Measurements from ENCODE around the gene ZZZ3.
"Not testable (repeated sequence)": the region's sequence is repeated elsewhere in the genome, so short reads cannot be mapped to it uniquely, and the experiment has no call there.

The ZZZ3 gene

DNA sequence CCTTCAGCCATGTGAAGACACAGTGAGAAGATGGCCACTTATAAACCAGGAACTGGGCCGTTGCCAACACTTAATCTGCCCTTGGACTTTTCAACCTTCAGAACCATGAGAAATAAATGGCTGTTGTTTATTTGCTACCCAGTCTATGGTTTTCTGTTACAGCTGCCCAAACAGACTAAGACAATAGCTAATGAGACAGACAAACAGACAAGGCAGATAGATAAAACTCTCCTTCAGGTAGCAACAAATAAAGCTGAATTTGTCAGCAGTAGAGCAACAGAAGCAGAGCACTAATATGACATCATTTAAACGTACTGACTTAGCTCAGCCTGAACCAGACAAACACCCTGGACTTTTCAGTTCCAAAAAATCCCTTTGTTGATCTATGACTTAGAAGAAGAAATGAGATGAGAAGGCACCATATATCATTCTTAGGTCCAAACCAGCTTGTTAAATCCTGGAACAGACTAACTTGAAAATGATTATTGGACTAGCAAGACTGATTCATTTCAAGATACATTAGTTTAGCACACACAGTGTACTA lies 27.0 kb downstream of the ZZZ3 start:
- peak in 1 of 2 donors; percentile 24 for DNase-seq (ENCODE audit: low read depth in 2 of 2)
- H3K4me3 ChIP-seq (replicated peaks in 1 of 2; ENCODE audit: low read depth in 2 of 2, low read length in 2 of 2) = no peak overlapping the region

DNA sequence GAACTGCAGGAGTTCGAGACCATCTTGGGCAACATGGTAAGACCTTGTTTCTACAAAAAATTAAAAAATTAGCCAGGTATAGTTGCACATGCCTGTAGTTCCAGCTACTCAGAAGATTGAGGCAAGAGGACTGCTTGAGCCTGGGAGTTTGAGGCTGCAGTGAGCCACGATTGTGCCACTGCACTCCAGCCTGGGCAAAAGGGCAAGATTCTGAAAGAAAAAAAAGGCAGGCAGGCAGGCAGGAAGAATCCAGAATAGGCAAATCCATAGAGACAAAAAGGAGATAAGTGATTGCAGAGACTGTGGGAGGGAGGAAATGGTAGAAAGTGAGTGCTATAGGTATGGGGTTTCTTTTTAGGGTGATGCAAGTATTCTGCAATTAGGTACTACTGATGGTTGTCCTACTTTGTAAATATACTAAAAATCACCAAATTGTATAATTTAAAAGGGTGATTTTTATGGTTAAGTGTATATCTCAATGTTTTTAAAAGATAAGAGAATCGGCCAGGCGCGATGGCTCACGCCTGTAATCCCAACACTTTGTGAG lies 29.4 kb downstream of the ZZZ3 start:
- DNase-seq (ENCODE audit: low read depth in 2 of 2) = no peak
- TF ChIP-seq, protein P1, sequence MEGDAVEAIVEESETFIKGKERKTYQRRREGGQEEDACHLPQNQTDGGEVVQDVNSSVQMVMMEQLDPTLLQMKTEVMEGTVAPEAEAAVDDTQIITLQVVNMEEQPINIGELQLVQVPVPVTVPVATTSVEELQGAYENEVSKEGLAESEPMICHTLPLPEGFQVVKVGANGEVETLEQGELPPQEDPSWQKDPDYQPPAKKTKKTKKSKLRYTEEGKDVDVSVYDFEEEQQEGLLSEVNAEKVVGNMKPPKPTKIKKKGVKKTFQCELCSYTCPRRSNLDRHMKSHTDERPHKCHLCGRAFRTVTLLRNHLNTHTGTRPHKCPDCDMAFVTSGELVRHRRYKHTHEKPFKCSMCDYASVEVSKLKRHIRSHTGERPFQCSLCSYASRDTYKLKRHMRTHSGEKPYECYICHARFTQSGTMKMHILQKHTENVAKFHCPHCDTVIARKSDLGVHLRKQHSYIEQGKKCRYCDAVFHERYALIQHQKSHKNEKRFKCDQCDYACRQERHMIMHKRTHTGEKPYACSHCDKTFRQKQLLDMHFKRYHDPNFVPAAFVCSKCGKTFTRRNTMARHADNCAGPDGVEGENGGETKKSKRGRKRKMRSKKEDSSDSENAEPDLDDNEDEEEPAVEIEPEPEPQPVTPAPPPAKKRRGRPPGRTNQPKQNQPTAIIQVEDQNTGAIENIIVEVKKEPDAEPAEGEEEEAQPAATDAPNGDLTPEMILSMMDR (IDR thresholded peaks at IDR 0.05; ENCODE audit: low read depth, low read length) = no peak
- no peak overlapping the region for H3K4me3 ChIP-seq (replicated peaks in 1 of 2; ENCODE audit: low read depth in 2 of 2, low read length in 2 of 2)

More for the DNA sequence above, 27.0 kb downstream of the ZZZ3 start:
- TF ChIP-seq, protein P1 (IDR thresholded peaks at IDR 0.05; ENCODE audit: low read depth, low read length) = no peak

DNA sequence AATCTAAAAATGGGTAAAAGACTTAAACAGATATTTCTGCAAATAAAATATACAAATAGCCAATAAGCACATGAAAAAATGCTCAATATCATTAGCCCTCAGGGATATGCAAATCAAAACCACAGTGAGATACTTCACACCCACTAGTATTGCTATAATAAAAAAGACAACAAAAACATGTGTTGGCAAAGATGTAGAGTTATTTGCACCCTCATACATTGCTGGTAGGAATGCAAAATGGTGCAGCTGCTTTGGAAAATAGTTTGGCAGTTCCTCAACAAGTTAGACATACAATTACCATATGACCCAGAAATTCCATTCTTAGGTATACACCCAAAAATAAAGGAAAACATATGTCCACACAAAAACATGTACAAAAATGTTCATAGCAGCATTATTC lies 30.2 kb downstream of the ZZZ3 start:
- peak; percentile 47 to 68 for DNase-seq (ENCODE audit: low read depth in 2 of 2)
- TF ChIP-seq, protein P1 (IDR thresholded peaks at IDR 0.05; ENCODE audit: low read depth, low read length) = no peak
- no peak overlapping the region for H3K4me3 ChIP-seq (replicated peaks in 1 of 2; ENCODE audit: low read depth in 2 of 2, low read length in 2 of 2)

DNA sequence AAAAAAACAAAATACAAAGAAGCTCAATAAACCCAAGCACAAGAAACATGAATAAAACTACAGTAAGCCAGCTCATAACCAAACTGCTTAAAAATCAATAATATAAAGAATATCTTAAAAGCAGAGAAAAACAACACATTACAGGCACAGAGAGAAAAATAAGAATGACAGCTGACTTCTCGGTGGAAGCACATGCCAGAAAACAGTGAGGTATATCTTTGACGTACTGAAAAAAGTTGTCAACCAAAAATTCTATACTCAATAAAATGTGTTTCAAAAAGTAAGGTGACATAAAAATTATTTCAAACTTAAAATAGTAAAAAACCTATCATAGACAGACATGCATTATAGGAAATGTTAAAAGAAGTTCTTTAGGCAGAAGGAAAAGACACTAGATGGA lies 33.3 kb downstream of the ZZZ3 start:
- no peak overlapping the region for H3K4me3 ChIP-seq (replicated peaks in 1 of 2; ENCODE audit: low read depth in 2 of 2, low read length in 2 of 2)
- no peak for DNase-seq (ENCODE audit: low read depth in 2 of 2)
- TF ChIP-seq, protein P1 (IDR thresholded peaks at IDR 0.05; ENCODE audit: low read depth, low read length) = no peak

DNA sequence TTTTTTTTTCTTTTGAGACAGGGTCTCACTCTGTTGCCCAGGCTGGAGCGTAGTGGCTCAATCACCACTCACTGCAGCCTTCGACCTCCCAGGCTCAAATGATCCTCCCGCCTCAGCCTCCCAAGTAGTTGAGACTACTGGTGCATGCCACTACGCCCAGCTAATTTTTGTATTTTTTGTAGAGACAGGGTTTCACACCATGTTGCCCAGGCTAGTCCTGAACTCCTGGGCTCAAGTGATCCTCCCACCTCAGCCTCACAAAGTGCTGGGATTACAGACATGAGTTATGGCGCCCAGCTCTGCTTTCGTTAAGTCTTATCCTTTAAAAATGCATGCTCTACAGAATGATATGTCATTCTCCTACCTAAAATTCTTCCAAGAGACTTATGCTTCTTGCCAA lies 36.2 kb downstream of the ZZZ3 start:
- not testable (repeated sequence) for H3K4me3 ChIP-seq (replicated peaks in 1 of 2; ENCODE audit: low read depth in 2 of 2, low read length in 2 of 2); DNase-seq (ENCODE audit: low read depth in 2 of 2)

DNA sequence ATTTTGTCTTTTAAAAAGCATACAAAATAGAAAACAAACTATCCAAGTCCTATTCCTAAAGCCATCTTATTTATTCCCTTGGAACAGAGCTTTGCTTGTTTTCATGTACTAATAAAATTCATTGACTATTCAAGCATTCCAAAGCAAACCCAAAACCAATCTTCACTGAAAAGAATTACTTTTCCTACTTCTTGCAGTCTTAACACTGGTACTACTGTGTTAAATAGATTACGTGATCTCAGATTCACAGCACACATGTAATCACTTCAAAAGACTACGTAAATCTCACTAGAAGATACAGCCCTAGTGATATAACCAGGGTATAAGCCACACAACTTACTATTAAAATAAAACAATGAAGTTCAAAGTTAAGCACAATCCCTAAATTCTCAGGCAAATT lies 39.0 kb downstream of the ZZZ3 start:
- no peak overlapping the region for H3K4me3 ChIP-seq (replicated peaks in 1 of 2; ENCODE audit: low read depth in 2 of 2, low read length in 2 of 2)
- DNase-seq (ENCODE audit: low read depth in 2 of 2) = no peak
- TF ChIP-seq, protein P1 (IDR thresholded peaks at IDR 0.05; ENCODE audit: low read depth, low read length) = no peak

DNA sequence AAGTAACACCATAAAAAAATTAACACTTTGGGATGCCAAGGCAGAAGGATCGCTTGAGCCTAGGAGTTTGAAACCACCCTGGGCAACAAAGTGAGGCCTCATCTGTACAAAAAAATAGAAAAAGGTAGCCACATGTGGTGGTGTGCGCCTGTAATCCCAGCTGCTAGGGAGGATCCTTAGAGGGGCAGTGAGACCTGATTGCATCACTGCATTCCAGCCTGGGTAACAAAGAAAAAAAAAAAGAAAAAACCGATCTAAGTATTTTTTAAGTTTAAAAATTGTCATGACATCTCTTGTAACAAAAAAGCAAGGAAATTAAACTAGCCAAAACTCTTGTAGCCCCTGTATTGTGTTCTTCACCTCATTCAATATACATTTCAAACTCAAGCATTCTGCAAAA lies 39.5 kb downstream of the ZZZ3 start:
- H3K4me3 ChIP-seq (replicated peaks in 1 of 2; ENCODE audit: low read depth in 2 of 2, low read length in 2 of 2) = no peak overlapping the region
- TF ChIP-seq, protein P1 (IDR thresholded peaks at IDR 0.05; ENCODE audit: low read depth, low read length) = no peak
- DNase-seq (ENCODE audit: low read depth in 2 of 2) = peak in 1 of 2 donors; percentile 10
